ENCODE measurements around the gene ABCG5.
A peak's percentile ranks its signal among the peaks of the same experiment; 100 is the strongest.

ABCG5 gene

GRCh38 chr2:43791035-43791765 lies 47.4 kb downstream of the ABCG5 start:
- H3K4me1 ChIP-seq (ENCODE audit: control insufficient read depth, insufficient read depth, low read length): no peaks in the 10 kb centered on the region
- H3K36me3 ChIP-seq (ENCODE audit: control insufficient read depth, insufficient read depth, low read length): peaks cover 8% of the 10 kb centered on the region
- no peak overlapping the region for H3K4me3 ChIP-seq (ENCODE audit: low read length)
- H3K27ac ChIP-seq (ENCODE audit: low read depth, low read length): no peak overlapping the region
- no peak overlapping the region for H3K9ac ChIP-seq (ENCODE audit: low read length)
- no peaks in the 10 kb centered on the region for H3K27me3 ChIP-seq (ENCODE audit: control insufficient read depth, insufficient read depth, low read length)

DNA sequence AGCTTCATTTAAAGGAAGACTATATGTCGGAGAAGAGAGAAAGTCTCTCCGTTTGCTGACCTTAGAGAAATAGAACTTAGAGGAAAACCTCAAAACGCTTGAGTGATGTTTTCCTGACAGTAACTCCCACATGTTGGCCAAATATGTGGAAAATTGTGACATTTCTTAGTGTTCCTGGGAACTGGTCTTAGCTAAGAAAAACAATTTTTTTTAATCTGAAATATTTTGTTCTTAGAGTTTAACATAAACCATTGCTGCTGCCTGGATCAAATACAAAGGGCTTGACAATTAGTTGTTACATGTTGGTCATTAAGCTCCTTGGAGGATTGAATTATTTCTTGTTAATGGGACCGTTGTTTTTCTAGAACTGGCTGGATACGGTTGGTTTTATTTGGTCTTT lies 48.5 kb downstream of the ABCG5 start:
- H3K4me3 ChIP-seq (ENCODE audit: low read length): no peak overlapping the region
- H3K36me3 ChIP-seq (ENCODE audit: control insufficient read depth, insufficient read depth, low read length): peaks cover 8% of the 10 kb centered on the region
- no peak overlapping the region for H3K27ac ChIP-seq (ENCODE audit: low read depth, low read length)
- no peaks in the 10 kb centered on the region for H3K4me1 ChIP-seq (ENCODE audit: control insufficient read depth, insufficient read depth, low read length)
- no peak overlapping the region for H3K9ac ChIP-seq (ENCODE audit: low read length)
- H3K27me3 ChIP-seq (ENCODE audit: control insufficient read depth, insufficient read depth, low read length): no peaks in the 10 kb centered on the region

DNA sequence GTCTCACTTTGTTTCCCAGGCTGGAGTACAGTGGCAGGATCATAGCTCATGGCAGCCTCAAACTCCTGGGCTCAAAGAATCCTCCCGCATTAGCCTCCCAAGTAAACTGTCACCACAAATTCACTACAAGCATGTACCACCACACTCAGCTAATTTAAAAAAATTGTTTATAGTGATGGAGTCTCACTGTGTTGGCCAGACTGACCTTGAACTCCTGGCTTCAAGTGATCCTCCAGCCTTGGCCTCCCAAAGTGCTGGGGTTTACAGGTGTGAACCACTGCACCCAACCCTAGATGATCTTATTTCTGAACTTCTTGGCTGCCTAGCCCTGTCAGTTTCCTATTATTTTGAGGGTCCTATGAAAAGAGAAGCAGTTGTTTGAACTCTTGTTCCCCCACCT lies 50.0 kb downstream of the ABCG5 start:
- H3K36me3 ChIP-seq (ENCODE audit: control insufficient read depth, insufficient read depth, low read length): peaks cover 8% of the 10 kb centered on the region
- H3K4me3 ChIP-seq (ENCODE audit: low read length): no peak overlapping the region
- H3K27me3 ChIP-seq (ENCODE audit: control insufficient read depth, insufficient read depth, low read length): no peaks in the 10 kb centered on the region
- no peaks in the 10 kb centered on the region for H3K4me1 ChIP-seq (ENCODE audit: control insufficient read depth, insufficient read depth, low read length)
- H3K27ac ChIP-seq (ENCODE audit: low read depth, low read length): no peak overlapping the region
- H3K9ac ChIP-seq (ENCODE audit: low read length): no peak overlapping the region

GRCh38 chr2:43787895-43788294 lies 50.7 kb downstream of the ABCG5 start:
- no peaks in the 10 kb centered on the region for H3K27me3 ChIP-seq (ENCODE audit: control insufficient read depth, insufficient read depth, low read length)
- H3K4me1 ChIP-seq (ENCODE audit: control insufficient read depth, insufficient read depth, low read length): no peaks in the 10 kb centered on the region
- H3K4me3 ChIP-seq (ENCODE audit: low read length): no peak overlapping the region
- H3K9ac ChIP-seq (ENCODE audit: low read length): no peak overlapping the region
- H3K27ac ChIP-seq (ENCODE audit: low read depth, low read length): no peak overlapping the region
- H3K36me3 ChIP-seq (ENCODE audit: control insufficient read depth, insufficient read depth, low read length): peaks cover 8% of the 10 kb centered on the region

DNA sequence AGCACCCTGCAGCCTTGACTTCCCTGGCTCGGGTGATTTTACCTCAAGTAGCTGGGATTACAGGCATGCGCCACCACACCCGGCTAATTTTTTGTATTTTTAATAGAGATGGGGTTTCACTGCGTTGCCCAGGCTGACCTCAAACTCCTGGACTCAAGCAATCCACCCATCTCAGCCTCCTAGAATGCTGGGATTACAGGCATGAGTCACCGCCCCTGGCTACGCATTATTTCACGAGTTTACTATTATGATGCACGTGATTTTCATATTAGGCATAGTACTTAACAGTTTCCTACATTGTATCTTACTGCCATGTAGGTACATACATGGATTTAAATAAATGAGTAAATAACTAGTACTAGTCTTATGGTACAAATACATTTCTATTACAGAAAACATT lies 60.4 kb downstream of the ABCG5 start:
- Histone ChIP-seq H3K36me3 (ENCODE audit: control insufficient read depth, insufficient read depth, low read length) (no peaks in the 10 kb centered on the region), H3K4me3 (ENCODE audit: low read length) (no peak overlapping the region), H3K27me3 (ENCODE audit: control insufficient read depth, insufficient read depth, low read length) (no peaks in the 10 kb centered on the region), H3K4me1 (ENCODE audit: control insufficient read depth, insufficient read depth, low read length) (peaks cover 3% of the 10 kb centered on the region), H3K9ac (ENCODE audit: low read length) (no peak overlapping the region), H3K27ac (ENCODE audit: low read depth, low read length) (no peak overlapping the region)

DNA sequence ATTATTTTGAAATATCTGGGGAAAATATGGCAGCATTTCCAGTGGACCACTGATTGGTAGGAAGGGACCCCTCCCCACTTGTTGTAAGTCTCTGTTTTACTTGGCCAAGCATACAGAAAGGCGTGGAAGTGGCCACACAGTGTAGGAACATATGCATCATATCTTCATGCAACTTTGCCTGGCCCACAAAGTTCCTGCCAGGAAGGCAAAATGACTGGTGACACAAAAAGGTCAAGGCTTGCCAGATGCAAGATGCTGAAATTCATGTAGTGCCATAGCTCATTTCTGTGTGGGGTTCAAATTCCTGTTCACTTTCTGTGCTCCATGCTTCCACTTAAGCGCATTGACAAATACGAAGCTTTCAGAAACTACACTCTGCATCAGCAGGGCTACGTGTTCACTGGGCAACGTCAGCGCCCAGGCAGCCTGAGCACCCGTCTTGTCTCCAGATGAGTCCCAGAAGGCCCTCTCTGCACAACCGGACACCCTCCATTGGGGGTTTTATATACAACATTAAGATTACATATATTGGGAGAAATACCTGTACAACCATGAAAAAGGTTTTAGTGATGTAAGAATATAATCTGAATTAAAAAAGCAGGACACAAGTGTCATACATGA lies 61.2 kb downstream of the ABCG5 start:
- no peak overlapping the region for H3K9ac ChIP-seq (ENCODE audit: low read length)
- H3K36me3 ChIP-seq (ENCODE audit: control insufficient read depth, insufficient read depth, low read length): no peaks in the 10 kb centered on the region
- H3K27me3 ChIP-seq (ENCODE audit: control insufficient read depth, insufficient read depth, low read length): no peaks in the 10 kb centered on the region
- H3K4me1 ChIP-seq (ENCODE audit: control insufficient read depth, insufficient read depth, low read length): peaks cover 3% of the 10 kb centered on the region
- H3K27ac ChIP-seq (ENCODE audit: low read depth, low read length): no peak overlapping the region
- no peak overlapping the region for H3K4me3 ChIP-seq (ENCODE audit: low read length)

- Histone ChIP-seq H3K27ac (ENCODE audit: low read depth, low read length) (no peak overlapping the region), H3K36me3 (ENCODE audit: control insufficient read depth, insufficient read depth, low read length) (no peaks in the 10 kb centered on the region), H3K4me1 (ENCODE audit: control insufficient read depth, insufficient read depth, low read length) (peaks cover 3% of the 10 kb centered on the region), H3K4me3 (ENCODE audit: low read length) (no peak overlapping the region), H3K9ac (ENCODE audit: low read length) (no peak overlapping the region), H3K27me3 (ENCODE audit: control insufficient read depth, insufficient read depth, low read length) (no peaks in the 10 kb centered on the region)
Observed at GRCh38 chr2:43776324-43776723, 62.3 kb downstream of the ABCG5 start.

DNA sequence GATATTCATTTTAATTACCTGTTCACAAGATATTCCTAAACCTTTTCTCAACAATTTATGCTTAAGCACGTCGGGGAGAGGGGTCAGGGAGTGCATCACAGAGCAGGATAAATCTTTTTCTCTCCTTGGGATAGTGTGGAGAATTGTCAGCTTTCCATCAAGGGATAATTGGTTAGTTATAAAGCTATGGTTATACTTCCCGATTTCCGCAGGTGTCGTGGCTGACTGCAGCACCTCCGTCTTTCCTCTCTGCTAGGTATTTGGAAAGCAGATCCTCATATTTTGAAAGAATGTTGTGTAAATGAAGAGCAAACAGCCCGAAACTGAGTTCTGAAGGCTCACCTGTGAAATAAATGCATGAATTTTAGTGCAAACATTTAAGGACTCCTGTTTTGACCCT lies 64.0 kb downstream of the ABCG5 start:
- Histone ChIP-seq H3K27me3 (ENCODE audit: control insufficient read depth, insufficient read depth, low read length) (no peaks in the 10 kb centered on the region), H3K9ac (ENCODE audit: low read length) (no peak overlapping the region), H3K27ac (ENCODE audit: low read depth, low read length) (peak overlapping the region; percentile 88), H3K36me3 (ENCODE audit: control insufficient read depth, insufficient read depth, low read length) (no peaks in the 10 kb centered on the region), H3K4me1 (ENCODE audit: control insufficient read depth, insufficient read depth, low read length) (peaks cover 3% of the 10 kb centered on the region), H3K4me3 (ENCODE audit: low read length) (peak overlapping the region; percentile 90)

- Histone ChIP-seq H3K9ac (ENCODE audit: low read length) (peak within 1 kb of the TSS; percentile 51), H3K4me3 (ENCODE audit: low read length) (peak within 1 kb of the TSS; percentile 90), H3K4me1 (ENCODE audit: control insufficient read depth, insufficient read depth, low read length) (peaks cover 3% of the 10 kb centered on the region), H3K27ac (ENCODE audit: low read depth, low read length) (peak within 1 kb of the TSS; percentile 88), H3K27me3 (ENCODE audit: control insufficient read depth, insufficient read depth, low read length) (no peaks in the 10 kb centered on the region), H3K36me3 (ENCODE audit: control insufficient read depth, insufficient read depth, low read length) (no peaks in the 10 kb centered on the region)
Observed at GRCh38 chr2:43773876-43774613, 64.6 kb downstream of the ABCG5 start, which contains the start of gene DYNC2LI1. Gene DYNC2LI1, plus strand, starts transcription at chr2:43774039. Its CDS starts 100 bp downstream, at chr2:43774139.

DNA sequence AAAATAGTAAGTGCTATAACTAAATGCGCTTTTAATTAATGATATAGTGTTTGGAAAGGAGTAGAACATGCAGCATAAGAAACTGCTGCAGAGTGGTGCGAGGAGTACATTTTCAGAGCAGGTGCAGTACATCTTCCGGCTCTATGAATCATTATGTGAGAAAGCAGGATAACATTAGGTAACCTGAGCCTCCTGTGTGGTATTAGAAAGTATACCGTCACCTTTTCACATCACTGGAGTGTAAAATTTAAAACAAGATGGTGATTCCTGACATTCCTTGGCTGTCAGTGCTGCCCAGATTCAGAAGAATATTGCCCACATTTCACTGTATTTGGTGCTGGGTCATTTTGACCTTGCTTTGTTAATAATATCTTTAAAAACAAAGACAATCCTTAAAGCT lies 72.6 kb downstream of the ABCG5 start:
- H3K4me1 ChIP-seq (ENCODE audit: control insufficient read depth, insufficient read depth, low read length): no peaks in the 10 kb centered on the region
- no peaks in the 10 kb centered on the region for H3K27me3 ChIP-seq (ENCODE audit: control insufficient read depth, insufficient read depth, low read length)
- H3K4me3 ChIP-seq (ENCODE audit: low read length): no peak overlapping the region
- no peak overlapping the region for H3K9ac ChIP-seq (ENCODE audit: low read length)
- H3K27ac ChIP-seq (ENCODE audit: low read depth, low read length): no peak overlapping the region
- H3K36me3 ChIP-seq (ENCODE audit: control insufficient read depth, insufficient read depth, low read length): no peaks in the 10 kb centered on the region

DNA sequence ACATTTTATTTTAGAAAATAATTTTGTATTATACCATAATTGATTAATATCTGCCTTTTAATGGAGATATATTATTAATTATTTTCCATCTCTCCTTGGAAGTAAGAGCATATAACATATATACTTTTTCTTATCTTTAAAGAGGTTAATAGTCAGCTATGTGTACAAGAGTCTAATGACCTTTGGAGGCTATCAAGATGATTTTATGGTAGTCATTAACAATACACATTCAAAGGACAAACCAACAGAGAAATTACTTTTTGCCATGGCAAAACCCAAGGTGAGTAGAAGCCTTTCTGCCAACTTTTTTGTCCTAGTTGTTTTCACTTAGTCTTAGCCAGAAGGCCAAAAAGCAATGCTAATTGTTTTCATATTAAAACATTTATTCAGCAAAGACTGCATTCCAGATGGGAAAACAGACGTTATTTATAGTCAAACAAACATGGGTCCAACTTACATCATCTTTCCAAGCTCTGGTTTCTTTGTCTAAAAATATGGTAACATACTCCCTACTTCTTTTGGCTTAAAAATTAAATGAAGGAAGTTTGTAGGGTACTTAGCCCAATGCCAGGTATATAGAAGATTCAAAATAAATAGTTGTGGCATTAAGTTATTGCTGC lies 74.4 kb downstream of the ABCG5 start:
- no peaks in the 10 kb centered on the region for H3K27me3 ChIP-seq (ENCODE audit: control insufficient read depth, insufficient read depth, low read length)
- H3K4me3 ChIP-seq (ENCODE audit: low read length): no peak overlapping the region
- H3K27ac ChIP-seq (ENCODE audit: low read depth, low read length): no peak overlapping the region
- H3K4me1 ChIP-seq (ENCODE audit: control insufficient read depth, insufficient read depth, low read length): no peaks in the 10 kb centered on the region
- H3K36me3 ChIP-seq (ENCODE audit: control insufficient read depth, insufficient read depth, low read length): no peaks in the 10 kb centered on the region
- H3K9ac ChIP-seq (ENCODE audit: low read length): no peak overlapping the region

- no peaks in the 10 kb centered on the region for H3K4me1 ChIP-seq (ENCODE audit: control insufficient read depth, insufficient read depth, low read length)
- H3K27ac ChIP-seq (ENCODE audit: low read depth, low read length): no peak overlapping the region
Observed at GRCh38 chr2:43763091-43763490, 75.5 kb downstream of the ABCG5 start.

More at GRCh38 chr2:43763091-43763490, 75.5 kb downstream of the ABCG5 start:
- Histone ChIP-seq H3K27me3 (ENCODE audit: control insufficient read depth, insufficient read depth, low read length) (no peaks in the 10 kb centered on the region), H3K36me3 (ENCODE audit: control insufficient read depth, insufficient read depth, low read length) (no peaks in the 10 kb centered on the region), H3K9ac (ENCODE audit: low read length) (no peak overlapping the region), H3K4me3 (ENCODE audit: low read length) (no peak overlapping the region)

Measured in rectal smooth muscle tissue (tissue), 1 donor.